GM18870 (cell line): ENCODE results near the gene HS6ST1.
"Not testable (repeated sequence)": the region's sequence is repeated elsewhere in the genome, so short reads cannot be mapped to it uniquely, and the experiment has no call there.

Experiments
- ATAC-seq: cut with Tn5 transposase; IDR thresholded peaks from one replicate; pipeline ENCODE4 v1.9.1; 2021; ENCODE audit warnings: moderate library complexity; ENCODE audit not compliant: unreplicated experiment

The HS6ST1 gene

DNA sequence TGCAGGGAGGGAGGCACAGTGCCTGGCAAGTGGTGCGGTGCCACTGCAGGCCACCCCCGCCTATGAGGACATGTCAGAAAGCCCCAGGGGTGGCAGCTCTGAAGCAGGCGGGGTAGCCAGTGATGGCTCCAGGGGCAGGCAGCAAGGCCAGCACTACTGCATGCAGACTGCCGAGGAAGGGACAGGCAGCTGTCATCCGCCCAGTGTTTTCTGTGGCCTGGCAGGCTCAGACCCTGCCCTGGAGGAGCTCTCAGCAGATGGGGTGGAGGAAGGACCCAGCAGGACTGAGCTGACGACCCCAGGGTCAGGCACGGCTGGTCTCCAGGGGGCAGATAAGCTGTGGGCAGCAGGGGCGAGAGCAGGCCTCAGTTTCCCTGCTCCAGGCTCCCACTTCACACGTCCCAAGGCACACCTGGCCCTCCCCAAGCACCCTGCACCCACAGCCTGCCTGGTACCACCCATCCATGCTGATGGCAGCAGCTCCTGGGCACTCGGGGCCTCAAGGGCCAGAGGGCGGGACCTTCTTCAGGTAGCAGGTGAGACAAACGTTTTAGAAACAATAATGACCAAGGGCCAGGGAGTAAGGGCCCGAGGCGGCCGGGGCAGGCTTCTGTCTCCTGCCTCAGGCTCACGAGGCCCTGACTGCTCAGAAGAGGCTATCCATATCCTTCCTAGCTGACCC is 48.5 kb downstream of the HS6ST1 start:
- ATAC-seq = no peak

DNA sequence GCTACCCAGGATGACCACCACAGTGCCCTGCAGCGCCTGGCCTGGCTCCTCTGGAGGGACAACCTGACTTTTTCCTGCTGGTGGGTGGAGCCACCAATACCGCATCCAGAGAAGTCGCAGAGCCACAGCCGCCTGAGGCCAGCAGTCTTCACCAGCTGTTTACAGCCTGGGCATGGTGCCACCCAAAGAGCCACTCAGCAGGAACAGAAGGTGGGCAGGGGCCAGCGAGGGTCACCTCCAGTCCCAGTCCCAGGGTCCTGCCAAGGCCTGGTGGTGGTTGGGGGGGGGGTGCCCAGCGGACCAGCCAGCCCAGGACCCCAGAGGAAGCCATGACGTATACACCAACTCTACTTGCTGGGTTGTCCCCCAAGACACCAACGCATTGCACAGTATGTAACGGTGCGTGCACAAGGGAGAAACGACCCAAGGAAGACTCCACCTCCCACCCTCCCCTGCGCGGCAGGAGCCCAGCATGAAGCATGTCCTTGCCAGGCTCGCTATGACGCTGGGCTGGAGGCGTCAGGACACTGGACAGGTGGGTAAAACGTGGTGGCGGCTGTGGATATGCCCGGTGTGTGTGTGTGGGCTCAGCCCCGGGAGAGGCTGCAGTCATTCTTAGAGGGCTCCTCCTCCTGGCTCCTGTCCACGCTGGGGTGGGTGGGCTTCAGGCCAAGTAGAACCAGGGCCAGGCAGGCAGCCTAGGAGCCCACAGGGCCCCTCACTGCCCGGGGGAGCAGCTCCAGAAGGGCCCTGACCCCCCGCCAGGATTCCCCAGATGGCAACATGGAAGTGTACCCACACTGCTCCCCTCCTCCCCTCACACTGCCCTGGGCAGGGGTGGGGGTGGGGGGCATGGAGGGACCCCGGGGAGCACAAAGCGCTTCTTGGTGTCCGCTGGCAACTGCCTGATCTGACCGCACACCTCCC is 49.3 kb downstream of the HS6ST1 start:
- no peak for ATAC-seq

DNA sequence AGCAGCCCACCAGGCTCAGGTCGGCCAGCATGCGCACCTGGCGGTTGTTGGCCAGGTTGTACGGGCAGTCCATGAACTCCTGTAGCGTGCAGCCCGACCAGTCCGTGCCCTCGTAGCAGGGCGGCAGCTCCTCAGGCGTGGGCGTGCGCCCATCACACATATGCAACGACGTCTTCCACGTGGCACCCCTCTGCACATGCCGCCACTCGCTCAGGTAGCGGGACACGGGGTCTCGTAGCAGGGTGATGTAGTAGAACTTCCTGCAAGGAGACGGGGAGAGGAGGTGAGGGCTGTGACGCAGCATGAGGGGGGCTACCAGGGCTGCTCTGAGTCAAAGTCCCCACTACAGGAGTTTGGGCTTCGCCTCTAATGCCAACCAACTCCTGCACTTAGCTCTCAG is 50.1 kb downstream of the HS6ST1 start:
- ATAC-seq = not testable (repeated sequence)

DNA sequence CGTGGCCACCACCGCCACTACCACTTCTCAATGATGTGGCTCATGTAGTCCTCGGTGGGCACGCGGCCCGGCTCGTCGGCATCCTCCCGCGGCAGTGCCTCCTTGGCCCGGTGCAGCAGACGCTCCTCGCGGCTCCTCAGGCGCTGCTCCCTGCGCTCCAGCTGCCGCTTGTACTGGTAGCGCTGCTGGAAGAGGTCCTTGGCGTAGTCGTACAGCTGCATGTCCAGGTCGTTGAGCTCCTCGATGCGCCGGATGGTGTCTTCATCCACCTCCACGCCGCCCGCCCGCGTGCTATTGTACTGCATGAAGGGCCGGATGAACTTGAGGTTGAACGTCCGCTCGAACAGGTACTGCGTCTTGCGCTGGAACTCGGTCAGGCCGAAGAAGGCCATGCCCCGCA is 50.5 kb downstream of the HS6ST1 start:
- ATAC-seq = not testable (repeated sequence)

DNA sequence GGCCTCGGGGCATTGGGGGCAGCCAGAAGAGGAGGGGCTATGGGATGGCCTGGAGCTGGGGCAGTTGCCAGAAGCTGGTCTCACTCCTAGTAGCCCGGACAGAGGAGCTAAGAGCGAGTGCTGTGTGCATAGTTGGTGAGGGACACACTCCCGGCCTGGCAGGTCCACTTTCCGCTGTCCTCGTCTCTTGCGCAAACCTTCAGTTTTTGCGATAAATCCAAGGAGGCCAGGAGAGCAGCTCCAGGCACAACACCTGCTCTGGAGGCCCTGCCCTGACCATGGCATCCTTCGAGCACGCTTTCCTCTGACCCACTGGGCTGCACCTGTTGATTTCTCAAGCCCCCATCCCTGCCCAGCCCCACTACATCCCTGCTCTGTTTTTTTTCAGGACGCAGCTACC is 51.0 kb downstream of the HS6ST1 start:
- not testable (repeated sequence) for ATAC-seq

DNA sequence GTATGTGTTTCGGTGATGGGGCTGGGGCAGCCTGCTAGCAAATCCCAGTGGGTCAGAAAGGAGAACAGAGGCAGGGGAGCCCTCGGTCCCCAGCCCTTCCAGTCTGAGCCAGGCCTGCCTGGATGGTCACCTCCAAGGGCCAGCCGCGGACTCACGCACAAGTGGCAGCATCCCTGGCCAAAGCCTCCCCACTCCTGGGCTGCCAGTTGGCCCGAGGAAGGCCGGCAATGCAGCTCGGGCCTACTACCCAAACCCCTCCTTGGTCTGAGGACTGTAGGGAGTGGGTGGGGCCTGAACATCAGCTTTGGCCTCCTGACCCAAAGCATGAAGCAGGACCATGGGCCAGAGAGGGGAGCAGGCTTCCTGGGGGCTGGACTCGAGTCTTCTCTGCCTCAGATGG is 51.5 kb downstream of the HS6ST1 start:
- not testable (repeated sequence) for ATAC-seq

DNA sequence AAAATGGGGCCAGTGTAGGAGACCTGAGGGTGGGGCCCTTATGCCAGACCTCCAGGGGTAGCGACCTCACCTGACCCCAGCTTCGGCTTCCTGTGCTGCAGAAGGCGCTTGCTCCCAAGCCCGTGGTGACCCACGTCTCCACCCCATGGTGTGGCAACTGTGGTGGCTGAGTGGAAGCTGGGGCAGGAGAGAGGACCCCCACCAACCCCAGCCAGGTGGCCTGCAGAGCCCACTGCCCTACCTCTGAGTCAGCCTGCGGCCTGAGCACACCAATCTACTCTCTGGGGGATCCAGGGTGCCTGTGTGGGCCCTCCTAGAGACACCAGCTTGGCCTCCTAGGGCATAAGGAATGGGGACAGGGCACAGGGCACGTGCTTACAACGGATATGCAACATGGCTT is 52.2 kb downstream of the HS6ST1 start:
- not testable (repeated sequence) for ATAC-seq

DNA sequence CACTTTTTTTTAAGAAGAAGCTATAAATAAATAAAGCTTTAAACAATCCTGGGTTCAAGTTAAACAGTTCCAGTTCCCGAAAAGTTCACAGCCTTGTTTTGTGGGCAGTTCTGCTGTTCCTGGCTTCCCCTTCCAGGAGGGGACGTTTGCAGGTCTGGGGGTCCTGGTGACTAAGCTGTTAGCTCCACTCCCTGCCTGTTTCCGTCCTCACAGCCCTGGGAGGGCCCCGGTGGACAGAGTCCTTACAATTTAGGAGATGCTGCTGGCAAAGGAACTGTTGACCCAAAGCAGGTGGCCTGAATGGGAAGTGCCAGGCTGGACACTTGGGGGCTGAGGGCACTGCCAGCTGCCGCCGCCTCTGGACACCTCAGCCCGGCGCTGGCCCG is 53.1 kb downstream of the HS6ST1 start:
- ATAC-seq = not testable (repeated sequence)

DNA sequence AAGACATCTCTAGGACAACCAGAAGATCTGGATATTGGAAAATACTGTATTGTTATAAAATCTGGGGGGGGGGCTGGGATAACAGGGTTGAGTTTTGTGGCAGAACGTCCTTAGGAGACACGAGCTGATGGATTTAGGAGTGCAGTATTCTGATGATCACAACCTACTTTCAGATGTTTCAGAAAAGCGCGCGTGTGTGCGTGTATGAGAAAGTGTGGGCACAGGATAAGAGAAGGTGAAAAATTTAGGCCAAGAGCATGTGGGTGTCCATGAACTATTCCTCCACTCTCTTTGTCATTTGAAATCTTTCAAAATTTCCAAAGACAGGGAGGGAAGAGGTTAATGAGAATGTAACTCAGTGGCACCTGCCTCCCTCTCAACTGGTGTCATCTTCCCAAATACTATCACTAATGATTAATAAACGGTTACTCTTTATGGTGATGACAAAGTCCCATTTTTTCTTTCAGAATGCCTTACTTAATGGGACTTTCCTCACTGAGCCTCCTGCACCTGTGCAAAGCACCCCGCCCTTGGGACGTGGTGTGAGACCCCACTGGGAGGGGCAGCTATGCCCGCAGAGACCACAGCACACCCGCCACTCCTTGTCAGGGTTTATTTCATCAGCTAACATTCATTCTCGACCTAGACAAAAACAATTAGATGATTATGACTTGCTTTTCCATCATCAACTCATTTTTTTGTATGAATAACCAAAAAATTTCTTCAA is 53.6 kb downstream of the HS6ST1 start:
- ATAC-seq = no peak

DNA sequence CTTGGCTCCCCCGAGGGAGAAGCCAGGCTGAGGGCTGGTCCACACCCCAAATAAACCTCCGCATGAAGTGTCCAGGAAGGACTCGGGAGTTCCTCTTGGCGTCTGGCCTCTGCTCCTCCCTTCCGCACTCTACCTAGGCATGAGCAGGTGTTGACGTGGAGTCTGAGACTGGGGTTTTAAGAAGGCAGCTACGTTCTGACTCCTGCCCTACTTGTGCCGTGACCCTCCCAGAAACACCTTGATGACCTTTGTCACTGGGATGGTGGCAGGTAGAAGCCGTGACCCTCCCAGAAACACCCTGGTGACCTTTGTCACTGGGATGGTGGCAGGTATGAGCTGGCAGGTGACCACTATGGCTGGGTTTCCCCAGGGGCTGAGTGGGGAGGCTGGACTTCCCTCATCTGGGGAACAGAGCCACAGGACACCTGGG is 54.8 kb downstream of the HS6ST1 start:
- no peak for ATAC-seq

DNA sequence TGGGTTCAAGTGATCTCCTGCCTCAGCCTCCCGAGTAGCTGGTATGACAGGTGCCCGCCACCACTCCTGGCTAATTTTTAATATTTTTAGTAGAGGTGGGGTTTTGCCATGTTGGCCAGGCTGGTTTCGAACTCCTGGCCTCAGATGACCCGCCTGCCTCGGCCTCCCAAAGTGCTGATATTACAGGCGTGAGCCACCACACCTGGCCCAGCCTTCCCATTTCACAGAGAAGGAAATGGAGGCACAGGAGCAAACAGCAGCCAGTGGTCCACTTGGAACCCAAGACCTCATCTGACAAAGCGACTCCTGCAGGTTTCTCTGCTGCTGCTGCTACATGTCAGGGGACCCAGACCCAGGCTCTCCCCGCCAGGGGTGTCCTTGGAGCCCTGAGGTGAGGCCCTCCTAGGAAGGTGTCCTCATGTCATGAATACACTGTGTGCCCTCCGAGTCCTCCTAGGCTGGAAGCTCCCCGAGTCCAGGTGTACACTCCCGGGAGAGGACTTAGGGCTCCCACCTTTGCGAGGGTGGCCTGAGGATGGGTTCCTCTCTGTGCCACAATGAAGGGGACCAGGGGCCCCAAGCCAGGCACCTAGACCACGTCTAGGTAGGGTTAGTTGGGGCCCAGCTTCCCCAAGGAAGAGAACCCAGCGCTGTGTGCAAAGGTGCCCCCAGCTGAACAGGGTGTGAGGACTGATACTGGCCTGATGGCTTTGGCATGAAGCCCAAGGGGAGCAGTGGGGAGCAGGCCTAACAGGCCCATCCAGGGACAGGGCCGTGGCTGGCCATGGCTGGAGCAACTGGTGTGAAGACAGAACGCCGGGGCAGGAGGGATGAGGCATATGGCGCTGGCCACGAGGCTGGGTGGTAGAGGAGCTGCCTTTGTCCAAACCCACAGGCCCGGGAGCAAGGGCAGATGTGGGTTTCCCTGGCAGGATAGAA is 56.1 kb downstream of the HS6ST1 start:
- no peak for ATAC-seq

DNA sequence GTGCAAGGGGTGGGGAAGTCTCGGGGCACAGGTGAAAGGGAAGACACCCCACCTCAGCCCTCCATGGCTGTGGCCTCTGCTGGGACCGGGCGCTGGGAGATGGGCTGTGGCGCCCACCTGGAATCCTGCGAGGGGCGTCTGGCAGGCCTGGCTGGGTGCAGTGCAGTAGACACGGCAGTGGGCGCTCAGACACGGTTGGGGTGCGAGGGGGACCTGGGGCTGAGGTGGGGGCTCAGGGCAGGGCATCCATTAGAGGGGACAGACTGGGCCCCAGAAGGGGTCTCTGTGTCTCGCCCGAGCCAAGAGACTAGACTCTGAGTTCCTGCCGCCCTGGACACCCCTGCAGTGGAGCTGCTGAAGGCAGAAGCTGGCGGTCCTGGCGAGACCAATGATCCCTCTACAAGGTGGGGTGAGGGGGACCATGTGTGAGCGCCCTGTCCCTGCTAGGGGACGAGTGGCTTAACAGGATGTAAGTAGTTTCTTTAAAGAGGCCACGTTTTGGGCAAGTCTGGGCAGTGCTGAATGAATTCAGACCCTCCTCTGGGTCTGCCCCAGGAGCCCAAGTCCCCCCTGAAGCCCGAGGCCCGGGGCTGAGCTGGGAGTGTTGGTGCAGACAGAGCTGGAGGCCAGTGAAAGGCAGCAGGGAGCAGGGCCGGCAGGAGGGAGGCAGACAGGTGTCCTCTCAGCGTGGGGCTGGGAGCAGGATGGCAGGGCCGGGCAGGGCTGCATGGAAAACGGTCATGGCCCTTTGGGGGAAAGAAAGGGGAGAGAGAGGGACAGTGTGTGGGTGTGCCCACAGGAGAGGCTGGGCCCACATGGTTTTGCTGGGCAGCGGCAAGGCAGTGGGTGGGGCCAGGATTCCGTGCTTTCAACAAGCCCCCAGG is 57.2 kb downstream of the HS6ST1 start:
- ATAC-seq = no peak

DNA sequence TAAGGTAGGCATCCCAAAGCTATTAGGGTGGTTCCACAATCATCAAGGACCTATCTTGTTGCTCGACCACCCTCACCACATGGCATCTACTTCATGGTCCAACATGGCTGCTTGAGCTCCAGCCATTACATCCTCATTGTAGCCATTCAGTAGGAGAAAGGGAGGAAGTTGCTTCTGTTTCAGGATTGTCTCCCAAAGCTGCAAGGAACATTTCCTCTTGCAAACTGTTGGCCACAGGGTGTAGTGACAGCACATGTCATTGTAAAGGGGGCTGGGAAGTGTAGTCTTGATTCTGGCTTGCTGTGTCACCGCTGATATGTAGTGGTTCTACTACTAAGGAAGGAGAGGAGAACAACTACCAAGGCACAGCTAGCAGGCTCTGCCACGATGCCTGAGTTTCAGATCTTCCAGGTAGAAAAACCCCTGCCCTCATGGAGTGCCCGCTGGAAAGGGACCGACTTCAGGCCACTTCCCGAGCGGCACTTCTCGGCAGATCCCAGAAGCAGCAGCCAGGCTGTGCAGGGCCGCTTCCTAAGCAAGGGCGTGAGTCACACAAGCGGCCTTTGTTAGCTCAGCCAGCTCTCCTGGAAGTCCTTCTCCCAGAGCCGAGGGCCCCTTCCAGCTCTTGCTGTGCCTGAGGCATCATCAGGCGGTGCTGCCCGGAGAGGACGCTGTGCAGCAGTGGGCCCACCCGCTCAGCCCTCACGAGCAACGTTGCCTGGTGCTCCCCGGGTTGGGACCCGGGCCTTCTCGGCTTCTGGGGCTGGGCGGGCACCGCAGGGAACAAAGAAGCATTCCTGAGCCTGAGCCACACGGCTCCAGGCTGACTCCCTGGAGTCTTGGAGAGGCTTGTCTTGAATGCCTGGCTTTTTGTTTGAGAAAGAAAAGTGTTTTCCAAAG is 58.2 kb downstream of the HS6ST1 start:
- no peak for ATAC-seq

DNA sequence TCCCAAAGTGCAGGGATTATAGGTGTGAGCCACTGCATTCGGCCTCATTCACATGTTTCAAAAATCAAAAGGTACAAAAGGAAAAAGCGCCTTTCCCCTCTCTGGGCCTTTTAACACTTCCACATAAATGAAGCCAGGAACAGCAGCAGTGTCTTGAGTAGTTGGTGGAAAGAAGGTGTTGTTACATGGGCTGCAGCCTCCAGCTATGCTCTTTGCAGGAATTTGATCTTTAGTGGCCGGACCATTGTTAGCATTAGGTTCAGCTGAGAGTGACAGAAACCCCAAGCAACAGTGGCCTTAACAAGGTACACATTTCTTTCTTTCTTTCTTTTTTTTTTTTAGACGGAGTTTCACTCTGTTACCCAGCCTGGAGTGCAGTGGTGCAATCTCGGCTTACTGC is 59.1 kb downstream of the HS6ST1 start:
- no peak for ATAC-seq

DNA sequence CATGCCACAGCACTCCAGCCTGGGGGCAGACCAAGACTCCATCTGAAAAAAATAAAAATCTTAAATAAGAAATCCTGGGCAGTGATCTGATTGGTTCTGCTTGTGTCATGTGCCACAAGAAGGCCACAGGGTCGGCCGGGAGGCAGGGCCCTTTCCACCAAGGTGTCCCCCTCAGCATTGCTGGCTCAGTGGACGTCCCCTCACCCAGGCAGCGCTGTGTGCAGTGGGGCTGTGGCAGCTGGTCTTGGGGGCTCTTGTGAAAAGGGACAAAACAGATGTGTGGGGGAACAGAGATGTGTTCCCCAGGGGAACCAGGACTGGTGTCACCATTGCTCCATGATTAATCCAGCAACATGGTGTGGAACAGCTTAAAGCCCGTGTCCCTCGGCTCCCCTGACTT is 60.5 kb downstream of the HS6ST1 start:
- ATAC-seq = no peak

DNA sequence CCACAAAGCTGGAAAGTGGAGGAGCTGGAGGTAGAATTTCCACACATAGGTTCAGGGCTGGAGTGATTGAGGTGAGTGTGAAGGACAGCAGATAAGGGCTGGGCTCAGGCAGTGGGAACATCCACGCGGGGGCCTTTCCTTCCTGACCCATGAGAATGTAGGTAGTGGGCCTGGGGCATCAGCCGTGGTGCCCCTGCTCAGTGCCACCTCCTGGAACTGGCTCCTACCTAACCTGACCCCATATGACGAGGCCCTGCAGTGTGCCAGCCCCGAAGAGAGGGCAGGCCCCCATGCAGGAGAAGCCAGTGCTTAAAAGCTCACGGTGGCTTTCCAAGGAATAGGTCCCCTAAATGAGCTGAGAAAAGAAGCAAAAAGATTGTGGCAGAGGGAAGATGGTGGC is 66.2 kb downstream of the HS6ST1 start:
- ATAC-seq = no peak

DNA sequence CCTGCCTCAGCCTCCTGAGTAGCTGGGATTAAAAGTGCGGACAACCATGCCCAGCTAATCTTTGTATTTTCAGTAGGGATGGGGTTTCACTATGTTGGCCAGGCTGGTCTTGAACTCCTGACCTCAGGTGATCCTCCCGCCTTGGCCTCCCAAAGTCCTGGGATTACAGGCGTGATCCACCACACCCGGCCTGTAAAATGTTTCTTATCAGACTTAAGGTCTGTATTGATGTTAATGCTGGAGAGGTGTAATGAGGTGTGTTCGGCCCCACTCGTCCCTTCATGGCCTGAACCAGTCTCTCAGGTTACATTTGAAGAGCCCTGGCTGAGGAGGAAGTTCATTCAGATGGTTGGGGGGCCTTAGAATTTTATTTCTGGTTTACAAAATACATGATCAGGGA is 66.6 kb downstream of the HS6ST1 start:
- not testable (repeated sequence) for ATAC-seq

DNA sequence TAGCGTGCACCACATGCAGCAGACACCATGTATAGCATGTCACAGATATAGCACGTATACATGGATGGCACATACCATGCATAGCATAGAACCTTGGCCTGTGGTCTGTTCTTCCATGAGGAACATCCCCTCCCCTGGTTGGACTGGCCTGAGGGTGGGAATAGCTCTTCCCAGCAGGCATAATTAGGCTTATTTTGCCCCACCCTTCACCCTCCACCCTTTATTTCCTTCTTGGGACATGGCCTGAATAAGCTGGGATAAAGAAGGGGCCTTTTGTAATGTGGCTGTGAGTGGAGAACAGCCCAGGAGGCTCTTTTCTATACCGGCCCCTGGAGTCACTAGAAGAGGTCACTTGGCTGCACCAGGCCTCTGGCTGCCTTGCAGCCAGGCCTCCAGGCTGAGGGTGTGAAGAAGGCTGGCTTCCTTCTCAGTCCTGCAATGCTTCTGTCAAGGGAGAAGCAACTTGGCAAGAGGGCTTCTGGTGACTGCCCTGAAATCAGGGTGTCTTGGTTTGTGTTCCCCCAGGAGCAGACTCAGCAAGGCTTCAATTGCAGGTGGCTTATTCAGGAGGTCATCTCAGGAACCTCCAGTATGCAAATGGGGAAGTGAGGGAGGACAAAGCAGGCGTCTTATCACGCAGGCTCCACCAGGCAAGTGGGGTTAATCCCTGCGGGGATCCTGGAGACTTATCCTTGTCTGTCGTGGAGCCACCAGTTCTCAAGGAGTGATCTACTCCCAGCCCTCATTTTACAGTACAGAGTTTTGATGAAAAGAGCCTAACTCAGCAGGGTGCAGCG is 68.2 kb downstream of the HS6ST1 start:
- ATAC-seq = no peak
